ENCODE data around the gene KMT2D.
"Not testable (repeated sequence)": the region's sequence is repeated elsewhere in the genome, so short reads cannot be mapped to it uniquely, and the experiment has no call there.

KMT2D gene

DNA sequence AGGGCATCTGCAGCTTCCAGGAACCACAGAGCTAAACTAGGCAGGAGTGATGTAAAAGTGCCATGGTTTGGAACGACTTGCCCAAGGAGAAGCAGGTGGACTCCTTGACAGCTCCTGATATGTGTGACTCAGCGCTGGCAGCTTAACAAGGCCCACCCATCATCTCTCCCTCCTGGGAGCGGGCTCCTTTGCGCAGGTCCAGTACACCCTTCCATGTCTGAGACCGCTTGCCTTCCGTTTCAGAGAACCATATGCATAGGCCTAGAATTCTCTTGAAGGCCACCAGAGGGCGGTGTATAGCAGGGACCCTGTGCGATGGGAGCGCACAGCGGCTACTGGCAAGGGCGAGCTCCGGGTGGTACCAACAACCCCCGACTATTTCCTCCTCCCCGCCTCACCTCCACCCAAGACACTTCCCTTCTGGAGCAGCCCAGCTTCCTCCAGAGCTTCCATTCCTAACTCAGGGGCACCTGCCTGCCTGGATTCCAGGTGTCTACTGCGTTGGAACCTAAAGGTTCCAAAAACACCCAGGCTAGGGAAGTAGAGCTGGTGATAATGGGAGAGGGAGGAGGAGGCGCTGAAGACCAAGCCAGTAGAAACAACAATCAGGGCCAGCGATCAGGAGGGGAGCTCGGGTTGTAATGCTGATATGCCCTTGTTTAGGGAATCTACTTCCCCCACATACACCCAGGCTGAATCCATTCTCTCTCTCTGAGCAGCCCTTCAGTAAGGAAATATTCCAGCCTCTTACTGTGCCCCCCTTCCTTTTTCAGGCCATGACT is 27.7 kb upstream of the KMT2D start:
- peak; percentile 84 for DNase-seq (ENCODE audit: low spot score)

DNA sequence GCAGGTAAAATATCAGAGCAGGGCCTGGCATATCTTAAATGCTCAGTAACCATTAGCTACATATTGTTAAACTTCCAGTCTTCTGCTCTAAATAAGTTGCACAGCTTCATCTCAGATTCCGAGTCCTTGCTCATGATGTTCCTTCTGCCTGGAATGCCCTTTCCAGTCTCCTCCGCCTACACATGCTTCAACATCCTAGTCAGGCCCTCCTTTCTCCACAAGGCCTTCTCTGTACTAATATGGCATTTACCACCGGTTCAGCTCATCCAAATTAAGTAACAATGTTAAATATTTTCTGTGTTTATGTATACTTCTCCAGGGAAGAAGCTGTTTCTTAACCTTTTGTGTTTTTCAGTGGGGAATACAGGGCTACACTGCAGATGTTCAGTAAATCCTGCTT is 25.5 kb upstream of the KMT2D start:
- DNase-seq (ENCODE audit: low spot score) = no peak

DNA sequence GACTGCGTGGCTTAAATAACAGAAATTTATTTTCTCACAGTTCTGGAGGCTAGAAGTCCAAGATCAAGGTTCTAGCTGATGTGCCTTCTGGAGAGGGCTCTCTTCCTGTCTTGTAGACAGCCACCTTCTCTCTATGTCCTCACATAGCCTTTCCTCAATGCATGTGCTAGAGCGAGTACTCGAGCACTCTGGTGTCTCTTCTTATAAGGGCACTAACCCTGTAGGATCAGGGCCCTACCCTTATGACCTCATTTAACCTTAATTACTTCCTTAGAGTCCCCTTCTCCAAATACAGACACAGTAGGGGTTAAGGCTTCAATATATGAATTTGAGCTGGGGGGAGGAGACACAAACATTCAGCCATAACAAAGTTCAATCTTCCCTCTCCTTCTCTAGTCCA is 23.8 kb upstream of the KMT2D start:
- no peak for DNase-seq (ENCODE audit: low spot score)

DNA sequence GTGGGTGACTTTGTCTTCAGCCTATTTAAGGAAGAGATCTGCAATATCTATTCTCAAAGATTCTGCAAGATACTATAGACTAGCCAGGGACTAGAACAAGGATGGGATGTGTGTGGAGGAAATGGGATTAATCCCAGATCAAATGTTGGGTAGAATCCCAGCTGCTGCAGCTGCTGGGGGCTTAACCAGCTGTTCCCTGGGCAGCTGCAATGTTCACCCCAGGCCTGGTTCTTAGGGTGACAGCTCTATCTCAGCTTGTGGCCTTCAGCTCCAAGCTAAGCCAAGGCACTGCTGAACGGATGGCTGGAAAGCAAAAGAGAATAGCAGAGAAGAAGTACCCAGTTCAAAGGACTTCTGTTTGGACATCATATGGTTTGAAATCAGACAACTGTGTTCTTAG is 19.2 kb upstream of the KMT2D start:
- DNase-seq (ENCODE audit: low spot score) = no peak

DNA sequence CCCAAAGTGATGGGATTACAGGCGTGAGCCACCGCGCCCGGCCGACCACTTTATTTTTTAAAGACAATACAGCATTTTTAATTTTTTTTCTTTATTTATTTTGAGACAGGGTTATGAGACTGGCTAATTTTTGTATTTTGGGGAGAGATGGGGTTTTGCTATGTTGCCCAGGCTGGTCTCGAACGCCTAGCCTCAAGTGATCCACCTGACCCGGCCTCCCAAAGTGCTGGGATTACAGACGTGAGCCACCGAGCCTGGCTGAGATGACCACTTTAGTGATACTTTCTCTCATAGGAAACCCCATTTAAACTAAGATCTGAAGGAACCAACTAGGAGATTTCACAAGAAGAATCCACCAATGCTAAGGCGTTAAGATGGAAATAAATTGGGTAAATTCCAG is 10.4 kb upstream of the KMT2D start:
- no peak for DNase-seq (ENCODE audit: low spot score)

DNA sequence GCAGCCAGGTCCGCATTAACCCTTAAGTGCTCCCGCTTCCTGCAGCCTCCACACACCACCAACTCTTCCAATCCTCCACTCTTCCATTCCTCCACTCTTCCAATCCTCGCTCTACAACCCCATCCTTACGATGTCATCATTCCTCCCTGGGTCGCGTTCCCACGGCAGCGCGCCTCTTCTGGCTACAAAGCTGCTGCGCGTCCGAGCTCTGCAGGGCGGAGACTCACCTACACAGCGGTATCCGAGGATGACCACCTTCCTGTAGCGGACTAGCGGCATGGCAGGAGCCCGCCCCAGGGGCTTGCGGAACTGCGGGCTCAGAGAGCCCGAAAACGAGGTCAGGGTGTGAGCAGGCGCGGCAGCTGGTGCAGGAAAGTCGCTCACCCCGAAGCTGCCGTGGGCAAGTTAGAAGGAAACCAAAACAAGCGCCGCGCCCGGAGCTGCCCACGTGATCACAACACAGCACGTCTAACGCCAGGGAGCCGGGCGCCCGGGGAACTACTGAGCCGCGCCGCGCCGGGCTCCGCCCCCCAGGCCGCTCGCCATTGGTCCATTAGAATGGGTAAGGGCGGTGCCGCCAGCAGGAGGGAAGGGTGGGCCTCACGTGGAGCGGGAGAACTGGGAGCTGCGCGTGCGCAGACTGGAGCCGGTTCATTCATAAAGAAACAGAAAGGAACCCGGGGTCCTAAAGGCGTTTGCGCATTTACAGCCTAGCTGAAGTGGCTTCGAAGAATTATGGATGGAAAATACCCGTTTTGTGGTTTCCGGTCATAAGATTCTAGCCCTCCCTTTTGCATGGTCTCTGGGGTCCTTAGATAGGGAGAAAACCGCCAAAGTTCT is 9.1 kb upstream of the KMT2D start, which contains the start of gene RHEBL1:
Gene RHEBL1, minus strand, starts transcription at position 473 of the 840 bp plus-strand sequence. Its CDS starts 194 bp downstream, at position 279.
- peak; percentile 96 for DNase-seq (ENCODE audit: low spot score)

DNA sequence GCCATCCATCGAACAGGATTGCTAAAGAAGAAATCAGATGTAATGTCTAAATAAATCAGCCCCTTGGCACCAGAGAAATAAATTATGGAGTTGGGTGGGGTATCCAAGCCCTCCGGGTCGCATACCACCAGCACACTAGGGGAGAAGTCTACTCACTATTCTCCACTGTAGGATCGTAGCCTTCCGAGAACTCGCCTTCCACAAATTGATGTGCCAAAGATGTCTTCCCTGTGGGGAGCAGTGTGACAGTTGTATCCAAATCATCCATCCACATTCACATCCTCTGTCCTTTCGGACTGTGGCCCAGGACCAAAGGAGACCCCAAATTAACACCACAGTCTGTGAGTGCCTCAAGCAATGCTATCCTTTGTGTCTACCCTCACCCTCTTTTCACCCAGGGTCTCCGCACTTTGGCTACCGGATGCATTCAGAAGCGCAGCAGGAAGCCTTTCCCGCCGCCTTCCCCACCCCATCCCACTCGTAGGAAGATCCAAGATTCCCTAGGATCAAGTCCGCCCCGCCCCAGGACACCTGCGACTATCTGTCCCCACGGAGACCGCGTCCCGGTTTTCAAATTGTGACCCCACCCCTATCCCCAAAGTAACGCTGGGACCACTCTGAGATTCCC is 8.4 kb upstream of the KMT2D start:
- DNase-seq (ENCODE audit: low spot score) = no peak

DNA sequence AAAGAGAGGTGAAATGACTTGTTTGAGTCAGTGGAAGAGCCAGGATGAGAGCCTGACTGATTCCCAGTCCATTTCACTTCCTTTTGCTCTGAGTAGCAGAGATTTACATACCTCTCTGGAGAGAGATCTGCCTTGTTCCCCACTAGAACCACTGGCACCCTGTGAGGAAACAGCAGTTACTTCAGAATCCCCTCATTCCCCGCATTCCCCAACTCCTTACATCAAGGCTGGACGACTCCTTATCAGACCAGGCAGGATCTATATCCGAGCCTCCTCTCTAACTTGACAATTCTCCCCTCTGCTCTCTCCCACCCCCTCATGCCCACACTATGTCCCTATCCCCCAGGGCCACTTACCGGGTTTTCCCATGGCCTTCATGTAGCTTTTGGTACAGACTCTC is 5.5 kb upstream of the KMT2D start:
- DNase-seq (ENCODE audit: low spot score) = no peak

DNA sequence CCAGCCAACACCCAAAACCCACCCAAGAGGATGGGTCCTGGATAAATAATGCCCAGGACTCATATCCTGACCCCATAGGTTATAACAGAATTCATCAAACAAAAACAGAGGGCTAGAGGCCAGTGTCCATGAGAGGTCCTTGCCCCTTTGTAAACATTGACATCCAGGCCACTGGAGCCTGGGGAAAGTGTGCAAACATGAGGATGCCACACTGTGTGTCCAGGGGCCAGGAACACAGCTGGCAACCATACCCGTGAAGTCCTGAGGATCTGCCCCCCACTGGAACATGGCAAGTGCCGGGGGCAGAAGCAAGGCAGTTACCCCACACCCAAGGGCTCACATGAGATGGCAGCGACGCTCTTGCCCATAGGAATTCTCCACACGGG is 4.2 kb upstream of the KMT2D start:
- no peak for DNase-seq (ENCODE audit: low spot score)

DNA sequence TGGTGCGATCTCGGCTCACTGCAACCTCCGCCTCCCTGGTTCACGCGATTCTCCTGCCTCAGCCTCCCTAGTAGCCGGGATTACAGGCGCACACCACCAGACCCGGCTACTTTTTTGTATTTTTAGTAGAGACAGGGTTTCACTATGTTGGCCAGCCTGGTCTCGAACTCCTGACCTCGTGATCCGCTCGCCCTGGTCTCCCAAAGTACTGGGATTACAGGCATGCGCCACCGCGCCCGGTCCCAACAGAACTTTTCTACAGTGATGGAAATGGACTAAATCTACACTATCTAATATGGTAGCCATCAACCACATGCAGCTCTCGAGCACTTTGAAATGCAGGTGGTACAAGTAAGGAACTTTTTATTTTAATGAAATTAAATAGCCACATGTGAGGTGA is 1.3 kb upstream of the KMT2D start:
- not testable (repeated sequence) for DNase-seq (ENCODE audit: low spot score)

DNA sequence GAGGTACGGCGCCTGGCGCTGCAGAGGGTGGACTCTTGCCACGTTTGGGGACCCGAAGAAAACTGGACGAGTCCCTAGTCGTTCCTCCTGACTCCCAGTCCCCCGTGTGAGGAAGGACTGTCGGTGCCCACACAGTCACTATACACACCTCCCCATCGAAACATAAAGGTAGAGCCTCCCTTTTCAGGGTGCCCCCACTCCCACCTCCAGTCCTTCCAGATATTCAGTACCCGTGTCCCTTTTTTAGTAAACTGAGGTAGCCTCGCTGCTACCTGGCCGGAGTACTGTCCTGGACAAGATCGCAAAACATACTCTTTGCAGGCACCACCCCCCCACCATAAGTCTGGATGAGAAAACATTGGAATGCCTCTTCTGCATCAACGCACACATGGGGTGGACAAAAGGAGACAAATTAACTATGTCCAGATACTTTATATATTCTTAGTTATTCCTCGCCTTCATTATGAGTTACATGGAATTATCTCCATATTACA is 610 bp upstream of the KMT2D start:
- no peak for DNase-seq (ENCODE audit: low spot score)

DNA sequence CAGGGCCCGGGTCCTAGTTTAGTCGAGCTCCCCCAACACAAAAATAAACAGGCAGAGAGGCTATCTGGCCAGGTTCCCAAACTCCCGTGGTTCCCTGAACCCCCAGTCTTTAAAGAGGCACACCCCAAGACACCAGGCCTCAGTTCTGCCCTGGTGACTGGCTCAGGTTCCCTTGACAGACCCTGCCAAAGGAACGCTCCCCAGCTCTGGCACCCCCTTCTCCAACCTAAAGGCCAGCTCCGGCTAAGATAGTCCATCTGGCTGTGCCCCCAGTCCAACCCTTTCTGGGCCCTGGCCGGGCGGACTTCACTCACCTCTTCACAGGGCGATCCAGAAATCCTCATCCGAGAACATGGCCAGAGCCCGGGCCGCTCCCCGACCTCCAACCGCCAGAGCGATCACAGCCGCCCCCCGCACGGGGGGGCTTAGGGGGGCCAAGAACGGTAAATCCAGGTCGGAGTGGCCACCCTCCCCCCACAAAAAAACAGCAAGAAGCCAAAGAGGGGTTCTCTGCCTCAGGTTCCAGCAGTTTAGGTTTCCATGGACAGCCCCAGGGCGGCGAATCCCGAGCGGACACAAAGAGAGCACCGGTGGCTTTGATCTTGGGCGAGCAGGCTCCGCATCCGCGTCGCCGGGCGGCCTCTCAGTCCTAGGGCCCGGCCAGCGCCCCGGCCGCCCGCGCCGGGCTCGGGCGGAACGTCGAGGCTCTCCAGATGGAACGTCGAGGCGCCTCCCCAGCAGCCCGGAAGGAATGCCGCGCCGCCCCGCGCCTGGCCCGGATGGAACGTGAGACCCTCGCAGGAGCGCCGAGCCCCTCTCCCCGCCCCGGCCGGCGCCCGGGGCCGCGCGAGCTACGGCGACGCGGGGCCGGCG is 1.1 kb downstream of the KMT2D start:
- no peak for DNase-seq (ENCODE audit: low spot score)

DNA sequence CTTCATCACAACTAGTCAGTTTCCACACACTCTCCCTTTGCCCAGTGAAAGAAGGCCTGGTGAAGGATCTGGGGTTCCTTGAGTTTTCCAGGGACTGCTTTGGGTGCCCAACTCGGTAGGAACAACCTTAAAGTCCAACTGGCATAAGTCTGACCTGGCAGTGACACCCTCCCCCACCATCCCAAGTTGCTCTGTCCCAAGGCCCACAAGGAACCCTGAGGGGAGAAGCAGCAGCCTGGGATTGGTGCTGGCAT is 1.6 kb downstream of the KMT2D start:
- DNase-seq (ENCODE audit: low spot score) = no peak

DNA sequence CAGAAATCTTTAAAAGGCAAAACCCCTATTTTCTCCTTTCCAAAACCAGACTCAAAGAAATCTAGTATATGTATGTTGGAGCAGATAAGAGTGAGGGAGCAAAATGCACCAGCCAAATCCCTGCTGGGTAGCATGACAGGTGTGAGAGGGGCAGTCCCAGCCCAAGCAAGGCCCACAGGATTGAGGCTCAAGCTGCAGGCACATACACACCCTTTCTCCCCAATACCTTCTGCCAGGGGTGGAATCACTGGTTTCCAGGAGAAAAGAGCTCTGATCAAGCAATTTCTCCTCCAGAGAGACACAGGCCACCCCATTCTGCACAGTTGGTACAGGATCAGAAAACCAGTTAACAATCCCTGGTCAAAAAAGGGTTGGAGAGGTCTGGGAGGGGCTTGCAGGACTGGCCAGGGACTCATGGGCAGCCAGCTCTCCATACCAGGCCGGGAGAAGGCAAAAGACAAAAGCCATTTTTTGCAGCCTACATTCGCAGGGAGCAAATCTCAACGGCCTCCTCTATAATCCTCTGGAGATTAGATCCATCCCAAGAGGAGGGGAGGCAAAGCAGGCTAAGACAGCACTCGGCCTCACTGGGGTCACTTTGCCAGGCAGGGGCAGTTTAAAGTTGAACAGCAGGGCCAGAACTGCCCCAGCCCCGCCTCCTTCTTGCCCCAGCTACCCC is 2.1 kb downstream of the KMT2D start:
- DNase-seq (ENCODE audit: low spot score) = no peak

DNA sequence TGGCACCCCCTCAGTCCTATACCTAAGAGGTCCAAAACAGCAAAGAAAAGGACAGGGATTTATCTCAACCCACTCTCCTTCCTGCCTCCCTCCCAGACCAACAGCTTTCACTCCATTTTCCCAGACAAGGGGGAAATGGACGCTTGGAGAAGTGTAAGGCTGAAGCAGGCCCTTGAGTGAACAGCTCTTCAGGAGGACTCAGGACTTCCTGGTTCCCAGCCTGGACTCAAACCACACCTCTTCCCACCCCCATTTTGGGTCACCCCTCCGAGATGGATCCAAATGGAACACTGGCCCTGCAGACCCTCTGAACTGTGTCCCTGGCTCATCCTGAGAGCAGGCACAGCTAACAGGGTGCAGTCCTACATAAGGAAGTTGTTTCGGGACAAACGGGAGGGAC is 2.7 kb downstream of the KMT2D start:
- no peak for DNase-seq (ENCODE audit: low spot score)

DNA sequence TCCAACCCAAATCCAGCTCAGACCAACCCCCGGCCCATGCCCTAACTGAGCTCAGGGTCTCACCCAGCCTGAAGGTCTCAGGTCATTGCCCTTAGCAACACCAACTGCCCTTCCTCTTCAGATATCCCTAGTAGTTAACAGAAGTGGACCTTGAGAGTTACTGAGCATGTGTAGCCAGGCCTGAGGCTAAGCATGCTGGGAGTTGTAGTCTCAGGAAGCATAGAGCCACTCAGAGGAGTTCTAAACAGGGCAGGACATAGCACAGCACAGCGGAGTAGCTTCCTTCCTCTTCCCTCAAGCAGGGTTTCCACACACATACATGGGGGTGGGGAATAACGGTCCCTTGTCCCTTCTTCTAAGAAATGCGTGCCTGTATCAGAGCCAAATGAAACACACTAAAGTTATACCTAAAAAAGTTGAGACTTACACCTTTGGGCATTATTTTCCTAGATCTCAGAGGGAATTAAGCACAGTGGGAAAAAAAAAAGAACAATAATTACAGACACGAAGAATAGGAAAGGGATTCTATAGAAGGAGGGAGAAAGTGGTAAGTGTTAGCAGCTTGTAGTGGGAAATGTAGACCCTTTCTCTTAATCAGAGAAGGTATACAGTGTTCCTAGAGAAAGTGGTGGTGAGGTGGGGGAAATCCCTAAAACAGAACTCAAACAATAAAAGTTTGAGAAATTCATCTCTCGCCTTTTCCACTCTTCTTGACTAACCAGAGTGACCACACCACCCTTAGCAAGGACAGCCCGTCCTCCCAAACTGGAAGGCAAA is 4.4 kb downstream of the KMT2D start:
- peak; percentile 67 for DNase-seq (ENCODE audit: low spot score)

DNA sequence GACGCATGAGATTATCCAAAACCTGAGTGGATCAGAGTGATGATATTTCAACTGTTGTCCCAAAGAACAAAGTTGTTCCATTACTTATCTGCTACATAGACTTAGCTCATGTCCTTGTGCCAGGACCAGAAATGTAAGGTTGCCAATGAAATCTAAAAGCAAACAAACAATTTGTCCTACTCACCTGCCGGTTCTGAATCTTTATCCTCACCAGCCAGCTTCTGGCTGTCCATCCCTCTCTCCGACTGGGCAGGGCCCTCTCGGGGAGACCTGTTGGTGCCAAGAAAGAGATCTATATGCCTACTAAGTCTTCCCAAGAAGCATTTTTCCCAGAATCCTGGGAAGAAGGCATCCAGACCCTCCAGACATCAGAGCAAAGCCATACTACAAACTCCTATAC is 5.5 kb downstream of the KMT2D start:
- DNase-seq (ENCODE audit: low spot score) = no peak

DNA sequence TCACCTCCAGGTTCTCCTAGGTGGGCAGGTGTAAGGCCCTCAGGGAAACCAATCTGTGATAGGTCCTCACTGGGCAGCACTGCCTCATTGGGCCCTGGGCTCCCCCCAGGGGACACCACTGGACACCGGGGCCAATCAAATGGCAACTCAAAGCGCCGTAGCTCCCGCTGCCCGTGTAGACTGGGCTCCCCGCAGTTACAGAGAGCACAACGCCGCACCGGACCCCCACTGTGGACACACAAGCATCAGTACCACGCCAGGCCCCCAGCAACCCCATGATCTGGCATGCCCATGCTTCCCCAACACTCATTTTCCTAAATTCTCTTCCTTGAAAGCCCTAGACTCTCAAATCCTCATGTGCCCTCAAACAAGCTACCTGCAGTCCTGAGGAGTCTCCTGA is 6.1 kb downstream of the KMT2D start:
- DNase-seq (ENCODE audit: low spot score) = no peak

DNA sequence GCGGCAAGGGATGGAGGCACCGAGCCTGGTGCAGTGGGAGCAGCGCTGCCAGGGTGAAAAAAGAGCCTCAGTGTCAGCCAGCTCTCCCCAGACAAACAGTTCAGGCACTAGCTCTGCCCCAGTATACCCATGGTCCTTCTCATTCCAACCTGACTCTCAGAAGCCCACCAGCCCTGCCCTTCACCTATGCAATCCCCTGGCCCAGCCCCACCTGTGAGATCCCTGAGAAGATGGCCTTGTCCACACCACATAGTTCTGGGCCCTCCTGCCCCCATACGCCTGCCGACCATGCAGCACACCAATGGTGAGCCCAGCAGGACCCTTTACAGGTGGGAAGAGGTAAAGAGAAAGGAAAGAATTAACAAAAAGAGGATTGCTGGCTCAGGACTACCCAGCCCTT is 6.5 kb downstream of the KMT2D start:
- no peak for DNase-seq (ENCODE audit: low spot score)

DNA sequence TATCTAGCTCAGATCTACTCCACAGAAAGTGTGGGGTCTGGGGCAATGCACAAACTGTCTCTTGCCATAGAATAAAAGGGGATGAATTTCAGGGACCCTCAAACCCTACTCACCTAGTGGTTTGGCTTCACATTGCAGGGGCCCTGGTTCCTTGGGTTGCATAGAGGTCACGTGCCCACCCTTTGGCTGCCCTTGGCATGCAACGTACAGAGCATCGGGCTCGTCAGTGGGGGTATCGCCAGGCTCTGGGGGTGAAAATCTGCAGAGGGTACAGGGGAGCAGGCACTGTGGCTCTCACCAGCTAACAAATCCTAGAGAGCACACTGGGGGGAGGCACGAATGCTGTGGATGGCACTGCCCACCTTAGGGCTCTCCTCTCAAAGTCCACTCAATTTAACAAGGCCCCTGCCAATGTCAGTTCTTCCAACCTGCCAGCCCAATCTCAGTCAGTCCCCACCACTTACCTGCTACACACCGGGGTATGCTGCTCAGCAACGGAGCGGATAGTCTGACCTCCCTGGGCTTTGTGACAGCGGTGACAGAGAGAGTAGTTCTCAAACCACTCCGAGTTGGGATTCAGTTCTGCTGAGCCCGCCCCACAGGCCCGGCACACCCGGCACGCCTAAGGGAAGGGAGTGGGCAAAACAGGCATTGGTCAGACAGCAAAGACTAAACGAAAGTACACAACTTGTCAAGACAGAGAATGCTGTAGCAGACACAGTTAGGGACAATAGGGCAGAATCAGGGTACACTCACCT is 8.0 kb downstream of the KMT2D start:
- no peak for DNase-seq (ENCODE audit: low spot score)

All from putamen (tissue), 1 donor.